ENCODE results near the gene LRRC74A. TPM values are rescaled to one million over a fixed set of nuclear protein-coding genes. Genes with fewer than 3 reads are reported as not detected.

LRRC74A gene
- total and polyA plus RNA-seq, 2 of the 4 experiments (the other 2 are of a cell fraction): not detected

GRCh38 chr14:76834241-76834661 lies 8.0 kb downstream of the LRRC74A start:
- no peaks in the 10 kb centered on the region for H4K20me1 ChIP-seq (ENCODE audit: insufficient read depth, low read length)
- no peaks in the 10 kb centered on the region for H3K9me3 ChIP-seq (ENCODE audit: control insufficient read depth, insufficient read depth, low read length)
- intact Hi-C loops (cut with micrococcal nuclease): no loop called here
- no peak overlapping the region for H3K56ac ChIP-seq (ENCODE audit: extremely low read depth, insufficient read depth, low read length)
- H3K36me3 ChIP-seq (ENCODE audit: control insufficient read depth, insufficient read depth, low read length): no peaks in the 10 kb centered on the region
- H3K4ac ChIP-seq (ENCODE audit: low read depth, low read length): no peak overlapping the region
- no peaks in the 10 kb centered on the region for H3K9me1 ChIP-seq (ENCODE audit: insufficient read depth, low read length)
- no peaks in the 10 kb centered on the region for H3K4me1 ChIP-seq (ENCODE audit: control insufficient read depth, insufficient read depth, low read length)
- ChIA-PET POLR2A (ENCODE audit: unreplicated experiment) (no interaction called here), CTCF (no interaction called here)
- ATAC-seq (ENCODE audit: low read depth): no peak
- H3K9ac ChIP-seq (ENCODE audit: low read depth, low read length): no peak overlapping the region
- H3K4me3 ChIP-seq (ENCODE audit: insufficient read depth, low read depth, low read length): no peak overlapping the region
- DNase-seq: no peak
- no peak overlapping the region for H4K8ac ChIP-seq (ENCODE audit: low read depth in 2 of 2, low read length in 2 of 2)
- H3K27me3 ChIP-seq (ENCODE audit: control insufficient read depth, insufficient read depth, low read length): peaks cover 21% of the 10 kb centered on the region
- WGBS, 2 experiments (ENCODE audit: extremely low coverage in 2 of 2, insufficient read length in 1 of 2): no CpG with 5 or more reads among the region's 7 CpGs
- H2BK15ac ChIP-seq (ENCODE audit: low read depth, low read length): no peak overlapping the region
- no peak overlapping the region for H4K91ac ChIP-seq (ENCODE audit: insufficient read depth, low read depth, low read length)
- no peak overlapping the region for H3K27ac ChIP-seq (ENCODE audit: insufficient read depth, low read length)
- H2BK120ac ChIP-seq (ENCODE audit: low read depth, low read length): no peak overlapping the region
- H2AK9ac ChIP-seq (replicated peaks; ENCODE audit: low read depth, low read length, poor library complexity): no peak overlapping the region
- no peak overlapping the region for H3K14ac ChIP-seq (replicated peaks; ENCODE audit: low read depth, low read length)
- H2AFZ ChIP-seq (replicated peaks; ENCODE audit: low read length, poor library complexity): no peak overlapping the region
- H3K18ac ChIP-seq (ENCODE audit: low read depth, low read length): no peak overlapping the region
- no peak overlapping the region for H2AK5ac ChIP-seq (ENCODE audit: low read depth, low read length)
- H2BK5ac ChIP-seq (ENCODE audit: low read depth, low read length, poor library complexity, severe bottlenecking): no peak overlapping the region
- H3K79me1 ChIP-seq (ENCODE audit: low read depth in 1 of 2, low read length in 2 of 2): no peaks in the 10 kb centered on the region
- H2BK20ac ChIP-seq (ENCODE audit: low read depth, low read length): no peak overlapping the region
- no peak overlapping the region for H4K5ac ChIP-seq (ENCODE audit: low read depth, low read length)
- no TSS peak for BruUV-seq (replicated peaks)
- no peak overlapping the region for H3K23ac ChIP-seq (ENCODE audit: low read depth, low read length)
- in situ Hi-C loops (cut with MboI; ENCODE audit: low sequenced_read_pairs): no loop called here
- dilution Hi-C loops (cut with HindIII; ENCODE audit: low sequenced_read_pairs, unreplicated experiment): no loop called here
- no peak for TF ChIP-seq MAFK (IDR thresholded peaks at IDR 0.05; ENCODE audit: low read depth, low read length)
- TF ChIP-seq, protein P1, sequence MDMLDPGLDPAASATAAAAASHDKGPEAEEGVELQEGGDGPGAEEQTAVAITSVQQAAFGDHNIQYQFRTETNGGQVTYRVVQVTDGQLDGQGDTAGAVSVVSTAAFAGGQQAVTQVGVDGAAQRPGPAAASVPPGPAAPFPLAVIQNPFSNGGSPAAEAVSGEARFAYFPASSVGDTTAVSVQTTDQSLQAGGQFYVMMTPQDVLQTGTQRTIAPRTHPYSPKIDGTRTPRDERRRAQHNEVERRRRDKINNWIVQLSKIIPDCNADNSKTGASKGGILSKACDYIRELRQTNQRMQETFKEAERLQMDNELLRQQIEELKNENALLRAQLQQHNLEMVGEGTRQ (IDR thresholded peaks at IDR 0.05; ENCODE audit: low read depth, low read length): no peak
- no peak for TF ChIP-seq RFX5 (IDR thresholded peaks at IDR 0.05; ENCODE audit: low read depth, low read length)
- TF ChIP-seq, protein P2, sequence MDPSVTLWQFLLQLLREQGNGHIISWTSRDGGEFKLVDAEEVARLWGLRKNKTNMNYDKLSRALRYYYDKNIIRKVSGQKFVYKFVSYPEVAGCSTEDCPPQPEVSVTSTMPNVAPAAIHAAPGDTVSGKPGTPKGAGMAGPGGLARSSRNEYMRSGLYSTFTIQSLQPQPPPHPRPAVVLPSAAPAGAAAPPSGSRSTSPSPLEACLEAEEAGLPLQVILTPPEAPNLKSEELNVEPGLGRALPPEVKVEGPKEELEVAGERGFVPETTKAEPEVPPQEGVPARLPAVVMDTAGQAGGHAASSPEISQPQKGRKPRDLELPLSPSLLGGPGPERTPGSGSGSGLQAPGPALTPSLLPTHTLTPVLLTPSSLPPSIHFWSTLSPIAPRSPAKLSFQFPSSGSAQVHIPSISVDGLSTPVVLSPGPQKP (IDR thresholded peaks at IDR 0.05; ENCODE audit: borderline replicate concordance, low read depth, low read length): no peak
- no peak for TF ChIP-seq RCOR1 (IDR thresholded peaks at IDR 0.05; ENCODE audit: insufficient replicate concordance, low read length)
- no peak for TF ChIP-seq NFE2L2 (IDR thresholded peaks at IDR 0.05; ENCODE audit: low read depth, low read length)
- no peak for TF ChIP-seq SMC3 (IDR thresholded peaks at IDR 0.05; ENCODE audit: low read depth, low read length)
- no peak for TF ChIP-seq BHLHE40 (IDR thresholded peaks at IDR 0.05; ENCODE audit: low read depth, low read length)
- TF ChIP-seq FOS (IDR thresholded peaks at IDR 0.05; ENCODE audit: low read depth, low read length): no peak
- no peak for TF ChIP-seq CEBPB (IDR thresholded peaks at IDR 0.05; ENCODE audit: low read depth, low read length)
- TF ChIP-seq, protein P3, sequence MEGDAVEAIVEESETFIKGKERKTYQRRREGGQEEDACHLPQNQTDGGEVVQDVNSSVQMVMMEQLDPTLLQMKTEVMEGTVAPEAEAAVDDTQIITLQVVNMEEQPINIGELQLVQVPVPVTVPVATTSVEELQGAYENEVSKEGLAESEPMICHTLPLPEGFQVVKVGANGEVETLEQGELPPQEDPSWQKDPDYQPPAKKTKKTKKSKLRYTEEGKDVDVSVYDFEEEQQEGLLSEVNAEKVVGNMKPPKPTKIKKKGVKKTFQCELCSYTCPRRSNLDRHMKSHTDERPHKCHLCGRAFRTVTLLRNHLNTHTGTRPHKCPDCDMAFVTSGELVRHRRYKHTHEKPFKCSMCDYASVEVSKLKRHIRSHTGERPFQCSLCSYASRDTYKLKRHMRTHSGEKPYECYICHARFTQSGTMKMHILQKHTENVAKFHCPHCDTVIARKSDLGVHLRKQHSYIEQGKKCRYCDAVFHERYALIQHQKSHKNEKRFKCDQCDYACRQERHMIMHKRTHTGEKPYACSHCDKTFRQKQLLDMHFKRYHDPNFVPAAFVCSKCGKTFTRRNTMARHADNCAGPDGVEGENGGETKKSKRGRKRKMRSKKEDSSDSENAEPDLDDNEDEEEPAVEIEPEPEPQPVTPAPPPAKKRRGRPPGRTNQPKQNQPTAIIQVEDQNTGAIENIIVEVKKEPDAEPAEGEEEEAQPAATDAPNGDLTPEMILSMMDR (conservative IDR thresholded peaks at IDR 0.05; ENCODE audit: low read depth, low read length): no peak
- TF ChIP-seq MXI1 (IDR thresholded peaks at IDR 0.05; ENCODE audit: borderline replicate concordance, low read depth, low read length): no peak
- TF ChIP-seq POLR2A (IDR thresholded peaks at IDR 0.05; ENCODE audit: low read depth, low read length): no peak
- no peak for TF ChIP-seq RAD21 (IDR thresholded peaks at IDR 0.05; ENCODE audit: low read length)
- TF ChIP-seq MAZ (IDR thresholded peaks at IDR 0.05; ENCODE audit: borderline replicate concordance, low read depth, low read length): no peak
- TF ChIP-seq CHD1 (IDR thresholded peaks at IDR 0.05; ENCODE audit: low read depth, low read length): no peak
- no peak overlapping the region for H3K4me2 ChIP-seq (ENCODE audit: low read depth, low read length)

Measured in IMR-90 (cell line).